ENCODE results near the gene SEC14L1.

SEC14L1 gene

DNA sequence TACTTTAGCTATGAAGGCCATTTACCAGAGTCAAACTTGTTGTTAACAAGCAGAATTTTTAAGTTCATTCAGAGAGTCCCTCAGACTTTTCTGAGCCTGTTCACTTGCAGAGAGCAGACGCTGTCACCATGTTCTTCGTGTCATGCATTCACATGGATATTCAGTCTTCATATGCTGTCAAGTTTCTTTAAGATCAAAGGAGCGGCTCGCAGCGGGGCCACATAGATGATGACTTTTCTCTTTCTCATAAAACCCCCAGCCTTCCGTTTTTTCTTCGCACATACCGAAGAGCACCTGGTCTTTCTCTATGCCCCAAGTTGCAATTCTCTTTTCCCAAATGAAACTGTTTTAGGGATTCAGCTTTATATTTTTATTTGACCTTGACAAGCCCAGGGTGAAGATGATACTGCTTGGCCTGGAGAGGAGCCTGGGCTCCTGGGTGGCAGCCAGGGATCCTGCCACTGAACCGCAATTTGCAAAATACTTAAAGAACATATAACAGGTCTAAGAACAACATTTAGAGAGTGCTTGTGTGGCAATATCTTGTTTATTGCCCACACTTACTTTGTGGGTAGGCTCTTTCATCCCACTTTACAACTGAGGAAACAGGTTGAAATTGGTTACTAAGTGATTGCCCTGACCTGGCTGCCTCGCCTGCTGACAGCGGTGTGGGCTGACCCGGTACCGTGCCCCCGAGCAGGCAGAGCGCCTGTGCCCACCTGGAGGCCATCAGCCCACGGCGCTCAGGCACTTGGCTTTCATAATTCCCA, 22.9 kb downstream of the SEC14L1 start:
- no peak for DNase-seq

DNA sequence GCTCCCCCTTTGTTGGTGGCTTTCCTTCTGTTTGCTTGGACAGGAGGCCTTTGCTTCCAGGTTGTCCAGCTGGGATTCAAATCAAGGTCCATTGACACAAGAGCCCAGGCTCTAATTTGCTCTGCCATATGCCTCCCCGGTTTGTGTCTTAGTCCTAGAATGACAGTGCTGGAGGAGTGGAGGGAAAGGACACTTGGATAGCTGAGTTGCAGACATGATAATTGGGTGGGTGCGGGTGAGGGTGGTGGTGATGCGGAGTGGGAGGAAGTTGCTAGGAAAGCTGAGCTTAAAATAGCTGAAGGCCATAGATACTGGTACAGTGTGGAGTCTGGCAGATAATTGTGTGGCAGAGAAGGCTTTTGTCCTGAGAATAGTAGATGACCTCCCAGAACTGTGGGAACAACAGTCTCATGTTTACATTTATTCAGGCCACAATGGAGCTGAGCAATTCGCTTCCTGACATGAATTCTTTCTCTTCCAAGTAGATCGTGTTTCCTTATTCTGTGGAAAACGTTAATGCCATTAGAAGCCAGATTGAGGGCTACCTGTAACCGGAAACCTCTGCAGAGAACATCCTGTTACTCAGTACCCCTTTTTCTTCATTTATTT, 23.8 kb downstream of the SEC14L1 start:
- DNase-seq = no peak

DNA sequence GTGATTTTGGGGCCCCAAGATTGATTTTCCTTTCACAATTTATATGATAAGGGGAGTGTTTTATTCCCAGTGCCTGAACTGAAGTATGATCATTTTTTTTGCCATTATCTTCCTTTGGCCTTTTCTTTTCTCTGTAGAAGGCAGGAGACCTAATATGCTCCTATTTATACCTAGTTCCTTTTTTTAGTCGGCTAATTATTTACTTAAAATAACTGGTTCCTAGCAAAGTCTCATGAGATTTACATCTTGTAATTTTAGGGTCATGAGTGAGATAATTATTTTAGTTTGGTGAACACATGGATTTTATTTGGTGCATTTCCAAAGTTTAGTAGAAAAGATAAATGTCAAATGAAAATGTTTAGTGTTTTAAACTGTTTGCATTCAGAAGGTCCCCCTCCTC, 24.8 kb downstream of the SEC14L1 start:
- DNase-seq = no peak

DNA sequence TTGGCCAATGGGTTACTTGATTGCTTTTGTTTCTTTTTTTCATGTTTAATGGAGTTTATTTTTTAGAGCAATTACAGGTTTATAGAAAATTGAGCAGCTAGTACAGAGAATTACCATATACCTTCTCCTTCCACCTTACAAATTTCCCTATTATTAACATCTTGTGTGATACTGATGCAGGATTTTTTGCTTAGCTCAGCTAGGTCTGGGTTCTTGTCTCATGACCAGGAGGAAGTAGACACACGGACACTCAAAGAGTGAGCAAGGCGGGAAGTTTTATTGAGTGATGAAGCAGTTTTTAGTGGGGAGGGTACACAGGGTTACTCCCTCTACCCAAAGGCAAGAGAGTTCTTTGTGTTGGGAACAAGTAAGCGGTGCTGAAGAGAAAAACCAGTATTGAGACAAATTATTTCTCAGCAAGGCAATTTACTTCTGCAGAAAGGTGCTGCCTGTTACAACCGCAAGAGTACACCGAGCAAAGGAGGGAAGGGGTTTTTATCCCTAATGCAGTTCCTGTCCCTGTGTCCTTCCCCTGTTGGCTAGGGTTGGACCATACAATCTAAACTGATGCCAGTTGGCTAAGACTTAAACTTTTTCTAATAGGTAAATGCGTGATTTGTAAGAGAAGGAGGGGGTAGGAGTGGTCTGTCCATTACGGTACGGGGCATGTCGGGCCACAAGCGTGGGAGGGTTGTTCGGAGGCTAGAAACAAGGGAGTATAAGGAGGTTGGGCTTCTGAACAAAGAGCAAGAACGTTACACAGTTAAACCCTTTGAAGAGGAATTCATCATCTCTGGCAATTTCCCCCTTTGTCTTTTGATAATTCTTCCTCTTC, 26.9 kb downstream of the SEC14L1 start:
- DNase-seq = no peak

DNA sequence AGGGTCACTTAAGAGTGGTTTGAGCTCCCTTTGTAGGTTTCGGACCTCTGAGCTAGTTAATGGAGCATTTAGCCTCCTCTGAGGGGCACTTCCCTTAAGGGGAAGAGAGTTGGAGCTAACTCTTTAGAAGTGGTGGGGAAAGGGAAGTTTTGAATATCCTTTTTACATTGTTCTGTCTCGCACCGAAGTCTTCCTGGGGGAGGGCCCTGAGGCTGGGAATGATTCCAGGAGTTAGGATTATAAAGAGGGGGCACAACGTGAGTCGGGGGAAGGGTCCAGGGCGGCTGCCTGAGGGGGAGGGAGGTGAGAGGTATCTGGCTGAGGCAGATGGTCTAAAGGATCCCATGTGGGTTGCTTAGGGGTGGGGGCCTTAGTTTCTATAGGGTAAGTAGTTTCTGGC, 32.3 kb downstream of the SEC14L1 start:
- no peak for DNase-seq

DNA sequence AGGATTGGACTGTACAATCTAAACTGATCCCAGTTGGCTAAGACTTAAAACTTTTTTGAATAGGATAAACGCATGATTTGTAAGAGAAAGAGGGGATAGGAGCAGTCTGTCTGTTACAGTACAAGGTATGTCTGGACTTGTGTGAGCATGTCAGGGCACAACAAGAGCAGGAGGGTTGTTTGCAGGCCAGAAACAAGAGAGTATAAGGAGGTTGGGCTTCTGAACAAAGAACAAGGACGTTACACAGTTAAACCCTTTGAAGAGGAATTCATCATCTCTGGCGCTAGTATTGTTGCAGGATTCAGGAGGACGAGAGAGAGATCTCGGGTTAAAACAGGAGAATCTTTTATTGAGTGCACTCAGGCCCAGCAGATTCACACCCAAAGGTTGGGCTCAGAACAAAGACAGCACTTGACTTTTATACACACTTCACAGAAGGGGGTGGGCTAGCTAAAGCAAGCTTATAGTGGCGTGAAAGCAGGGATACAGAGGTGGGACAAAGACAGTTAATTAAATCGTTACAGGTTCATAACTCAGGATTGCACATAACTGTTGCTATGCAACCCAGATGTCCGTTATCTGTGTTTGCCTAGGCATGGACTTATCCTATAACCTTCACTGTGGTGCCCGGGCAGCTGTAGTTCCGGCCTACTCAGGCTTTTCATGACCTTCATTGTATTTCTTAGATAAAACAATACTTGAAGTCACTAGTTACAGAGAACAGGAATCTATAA, 34.3 kb downstream of the SEC14L1 start:
- no peak for DNase-seq

DNA sequence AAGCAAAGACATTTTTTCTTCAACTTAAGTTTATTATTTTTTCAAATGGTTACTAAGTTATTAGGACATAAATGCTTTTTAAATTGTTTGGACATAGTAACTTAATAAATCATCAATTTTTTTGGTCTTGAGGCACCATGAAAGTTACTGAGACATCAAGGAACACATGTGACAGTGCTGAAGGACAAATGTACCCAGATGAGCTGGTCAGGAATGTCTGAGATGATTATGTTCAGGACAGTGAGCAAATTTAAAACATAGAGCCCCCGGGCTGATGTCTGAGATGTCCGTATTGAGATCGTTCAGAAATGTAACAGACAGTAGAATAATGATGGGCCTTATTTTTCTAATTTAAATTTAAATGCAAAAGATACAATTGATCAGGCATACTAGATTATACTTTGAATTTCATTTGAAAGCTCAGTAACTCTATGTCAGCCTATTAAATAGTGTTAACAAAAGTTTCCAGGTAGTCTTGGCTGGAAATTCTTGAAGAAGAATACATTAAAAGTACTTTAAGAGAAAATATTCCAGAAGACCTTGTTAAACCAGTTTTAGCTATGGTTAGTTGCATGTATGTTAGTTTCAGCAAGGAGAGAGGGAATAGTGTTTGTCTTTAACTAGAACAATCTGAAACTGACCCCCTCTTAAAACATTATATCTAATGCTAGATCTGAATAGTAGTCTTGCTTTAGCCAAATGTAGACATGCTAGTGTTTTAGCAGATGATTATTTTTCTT, 36.4 kb downstream of the SEC14L1 start:
- DNase-seq = no peak

DNA sequence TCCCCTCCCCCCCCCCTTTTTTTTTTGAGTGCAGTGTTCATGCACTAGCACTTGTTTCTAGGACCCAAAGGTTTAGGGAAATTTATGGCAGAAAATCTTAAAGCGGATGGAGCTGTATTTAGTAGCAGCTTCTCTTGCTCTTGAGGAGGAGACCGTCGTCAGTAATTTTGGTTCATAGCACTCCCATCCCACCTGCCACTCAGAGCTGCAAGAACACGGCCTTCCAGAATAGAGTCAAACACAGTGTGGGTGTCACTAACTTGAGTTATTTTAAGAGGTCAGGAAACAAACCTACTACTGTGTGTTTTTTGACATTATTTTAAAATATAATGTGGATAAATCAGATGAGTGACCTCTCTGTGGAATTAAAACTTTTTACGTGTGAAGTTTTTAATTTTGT, 37.3 kb downstream of the SEC14L1 start:
- no peak for DNase-seq

DNA sequence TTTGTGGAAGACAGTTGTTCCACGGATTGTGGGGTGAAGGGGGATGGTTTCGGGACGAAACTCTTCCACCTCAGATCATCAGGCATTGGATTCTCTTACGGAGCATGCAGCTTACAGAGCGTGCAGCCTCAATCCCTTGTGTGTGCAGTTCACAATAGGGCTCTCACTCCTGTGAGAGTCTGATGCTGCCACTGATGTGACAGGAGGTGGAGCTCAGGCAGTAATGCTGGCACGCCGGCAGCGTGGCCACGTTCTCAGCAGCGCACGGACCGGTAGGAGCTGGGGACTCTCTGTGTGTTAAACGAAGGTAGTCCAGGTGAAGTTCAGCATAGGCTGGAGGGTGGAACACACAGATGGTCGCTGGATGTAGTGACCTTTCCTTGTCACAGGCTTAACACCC, 37.8 kb downstream of the SEC14L1 start:
- no peak for DNase-seq

DNA sequence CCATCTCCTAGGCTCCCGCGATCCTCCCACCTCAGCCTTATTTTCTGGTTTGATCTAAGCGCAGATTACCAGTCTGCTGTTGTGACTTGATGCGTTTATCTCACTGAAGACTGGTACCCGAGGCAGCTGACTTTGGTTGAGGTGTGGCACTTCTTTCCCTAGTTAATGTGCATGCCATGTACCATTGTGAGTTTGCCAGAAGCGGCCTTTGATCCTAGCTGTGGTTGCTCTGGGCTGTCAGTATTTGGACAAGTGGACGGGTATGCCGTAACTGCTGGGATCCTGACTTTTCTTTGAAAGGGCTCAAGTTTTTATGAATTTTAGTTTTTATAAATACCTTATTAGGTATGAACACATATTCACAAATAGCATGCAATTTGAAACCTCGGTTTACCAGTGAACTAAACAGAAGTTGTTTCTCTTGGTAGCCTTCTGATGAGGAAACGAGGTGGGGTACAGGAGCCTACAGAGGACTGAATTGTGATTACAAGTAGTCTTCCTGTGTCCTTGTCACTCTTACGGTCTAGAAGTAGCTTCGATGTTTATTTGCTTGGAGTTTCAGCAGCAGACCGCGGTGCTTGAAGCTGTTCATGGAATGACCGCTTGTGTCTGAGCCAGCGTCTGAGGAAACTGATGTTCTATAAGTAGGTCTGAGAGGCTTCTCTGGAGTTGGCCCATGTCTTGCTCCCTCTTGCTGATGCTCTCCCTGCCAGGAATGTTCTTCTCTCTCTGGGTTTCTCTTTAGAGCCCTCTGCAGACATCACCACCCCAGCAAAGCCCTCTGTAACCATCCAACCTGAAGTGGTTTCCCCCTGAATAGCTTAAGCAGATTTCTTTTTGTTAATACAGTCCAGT, 40.0 kb downstream of the SEC14L1 start:
- no peak for DNase-seq

DNA sequence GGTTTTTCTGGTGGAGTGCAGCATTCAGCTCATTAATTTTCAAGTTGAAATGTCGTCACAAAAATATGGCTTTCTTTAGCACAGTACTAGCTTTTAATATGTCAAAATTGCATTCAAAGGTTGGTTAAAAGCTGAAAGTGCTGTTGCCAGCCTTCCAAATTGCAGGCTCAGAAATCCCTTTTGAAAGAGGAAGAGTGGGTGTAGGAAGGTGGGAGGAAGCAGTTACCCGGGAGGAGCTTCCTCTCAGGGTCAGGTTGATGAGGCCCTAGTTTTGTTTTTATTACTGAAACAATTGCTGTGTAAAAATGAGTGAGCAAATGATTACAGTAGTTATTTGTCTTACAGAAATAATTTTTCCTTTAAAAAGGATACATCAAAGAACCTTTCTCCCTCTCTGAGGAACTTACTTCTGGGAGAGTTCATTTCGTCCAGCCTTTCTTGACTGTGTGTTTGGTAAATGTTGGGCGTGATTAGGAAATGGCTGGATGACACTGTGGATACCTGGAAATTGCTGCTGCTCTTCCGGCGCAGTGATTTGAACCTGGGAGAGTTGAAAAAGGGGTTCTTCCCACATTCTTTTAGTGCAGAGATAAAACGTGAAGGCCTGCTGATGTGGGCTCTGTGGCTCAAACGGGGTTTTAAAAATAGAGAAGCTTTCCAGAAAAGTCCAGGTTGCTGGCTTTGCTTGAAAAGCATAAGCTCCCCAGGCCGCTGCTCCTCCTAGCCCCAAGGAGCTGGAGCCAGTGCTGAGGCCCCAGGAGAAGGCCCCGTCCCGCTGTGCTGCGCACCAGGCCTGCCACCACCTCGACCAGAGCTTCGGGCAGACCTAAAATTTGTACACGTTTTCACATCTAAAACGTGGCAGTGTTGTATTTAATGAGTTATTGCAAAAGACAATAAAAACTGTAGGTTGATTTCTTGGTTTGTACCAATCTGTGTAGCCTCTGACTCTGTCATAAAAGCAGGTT, 41.7 kb downstream of the SEC14L1 start:
- no peak for DNase-seq

DNA sequence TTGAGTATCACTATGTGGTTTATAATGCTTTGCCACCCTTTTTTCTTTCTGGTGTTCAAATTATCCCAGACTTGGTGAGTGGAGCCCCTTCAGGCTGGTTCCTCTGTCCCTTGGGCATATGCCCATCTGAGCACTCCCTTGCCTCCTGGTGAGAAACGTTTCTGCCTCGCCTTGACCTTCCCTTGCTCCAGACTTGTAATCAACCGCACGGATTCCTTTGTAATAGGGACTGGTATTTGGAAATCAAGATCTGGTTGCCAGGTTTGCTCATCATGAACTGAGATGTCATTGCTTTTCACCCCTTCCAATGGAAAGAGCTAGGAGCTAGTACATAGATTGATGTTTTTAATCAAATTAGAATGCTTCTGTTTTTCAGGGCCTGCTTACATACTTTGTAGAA, 43.7 kb downstream of the SEC14L1 start:
- DNase-seq = no peak

DNA sequence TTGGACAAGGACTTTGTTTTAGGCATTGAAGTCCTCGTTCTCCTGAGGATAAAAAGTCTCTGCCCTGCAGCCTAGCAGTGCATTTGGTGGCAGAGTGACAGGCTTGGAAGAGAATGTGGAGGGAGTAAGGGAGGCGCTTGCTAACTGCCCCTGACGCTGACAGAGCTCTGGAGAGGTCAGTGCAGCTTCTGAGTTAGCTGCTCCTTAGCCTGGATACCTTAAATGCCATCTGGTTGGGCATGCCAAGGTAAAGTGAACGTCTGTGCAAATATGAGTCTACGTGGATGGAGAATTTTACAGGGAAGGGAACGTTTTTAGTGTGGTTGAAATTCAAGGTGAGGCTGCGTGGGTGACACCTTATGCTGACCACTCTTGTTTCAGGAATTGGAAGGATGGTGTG, 44.4 kb downstream of the SEC14L1 start:
- no peak for DNase-seq

DNA sequence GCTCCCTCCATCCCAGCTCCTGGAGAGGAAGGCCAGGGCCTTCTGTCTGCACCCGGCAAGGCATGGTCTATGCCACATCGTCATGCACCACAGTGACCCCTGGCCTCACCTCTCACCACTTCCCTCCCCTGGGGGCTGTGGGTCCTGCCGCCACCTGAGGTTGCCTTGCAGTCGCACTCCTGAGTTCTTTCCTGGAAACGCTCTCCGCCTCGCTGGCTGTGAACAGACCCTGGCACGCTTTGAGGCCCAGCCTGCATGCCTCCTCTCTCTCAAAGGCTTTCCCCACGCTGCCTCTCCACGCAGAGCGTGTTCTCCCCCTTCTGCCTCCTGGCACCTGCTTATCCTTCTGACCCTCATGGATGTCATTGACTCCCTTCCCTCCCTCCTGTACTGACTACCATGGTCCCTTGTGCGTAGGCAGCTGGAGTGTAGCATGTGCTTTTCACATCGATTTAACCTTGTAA, 45.4 kb downstream of the SEC14L1 start:
- peak; percentile 8 for DNase-seq

DNA sequence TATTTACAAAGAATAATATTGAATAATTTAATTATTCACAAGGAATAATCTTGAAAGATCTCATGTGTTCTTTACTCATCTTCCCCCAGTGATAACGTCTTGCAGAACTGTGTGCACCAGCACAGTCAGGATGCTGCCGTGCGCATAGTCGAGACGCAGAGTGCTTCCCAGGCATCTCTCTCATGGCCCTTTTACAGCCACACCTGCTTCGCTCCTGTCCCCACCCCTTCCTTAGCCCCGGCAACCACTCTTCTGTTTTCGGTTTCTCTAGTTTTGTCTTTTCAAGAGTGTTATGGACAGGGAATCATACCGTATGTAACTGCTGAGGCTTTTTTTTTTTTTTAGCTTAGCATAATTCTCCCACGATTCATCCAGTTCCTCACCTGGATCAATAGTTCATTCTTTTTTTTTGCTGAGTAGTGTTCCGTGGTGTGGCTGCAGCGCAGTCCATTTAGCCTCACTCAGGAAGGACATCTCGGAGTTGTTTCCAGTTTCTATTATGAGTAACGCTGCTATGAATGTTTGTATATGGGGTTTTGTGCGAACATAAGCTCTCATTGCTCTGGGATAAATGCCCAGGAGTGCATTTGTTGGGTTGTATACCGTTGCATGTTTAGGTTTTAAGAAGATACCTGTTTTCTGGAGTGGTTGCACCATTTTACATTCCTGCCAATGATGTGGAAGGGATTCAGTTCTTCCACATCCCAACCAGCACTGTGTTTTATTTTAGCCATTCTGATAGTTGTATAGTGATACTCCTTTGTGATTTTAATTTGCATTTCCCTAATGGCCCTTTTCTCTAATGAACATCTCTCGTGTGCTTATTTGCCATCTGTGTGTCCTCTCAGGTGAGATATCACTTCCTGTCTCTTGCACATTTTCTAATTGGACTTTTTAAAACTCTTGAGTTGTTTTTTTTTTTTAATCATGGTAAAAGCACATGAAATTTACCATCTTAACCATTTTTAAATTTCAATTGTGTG, 47.6 kb downstream of the SEC14L1 start:
- no peak for DNase-seq

DNA sequence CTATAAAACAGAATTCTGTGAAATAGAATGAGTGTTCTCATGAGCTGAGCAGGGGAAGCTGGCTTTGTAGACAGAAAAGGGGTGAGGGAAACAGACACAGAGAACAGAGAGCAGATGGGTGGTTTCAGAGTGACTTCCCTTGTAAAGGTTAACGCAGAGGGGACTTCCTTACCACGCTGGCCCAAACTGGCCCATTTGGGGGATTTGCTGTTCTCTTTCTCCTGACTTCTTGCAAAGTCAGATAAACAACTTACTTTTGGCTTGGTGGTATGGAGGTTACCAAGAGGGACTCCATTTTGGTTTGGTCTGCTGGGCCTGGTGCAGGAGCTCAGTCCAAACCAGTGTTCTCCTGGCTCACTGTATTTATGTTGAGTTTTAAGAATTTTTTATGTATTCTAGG, 48.4 kb downstream of the SEC14L1 start:
- no peak for DNase-seq

DNA sequence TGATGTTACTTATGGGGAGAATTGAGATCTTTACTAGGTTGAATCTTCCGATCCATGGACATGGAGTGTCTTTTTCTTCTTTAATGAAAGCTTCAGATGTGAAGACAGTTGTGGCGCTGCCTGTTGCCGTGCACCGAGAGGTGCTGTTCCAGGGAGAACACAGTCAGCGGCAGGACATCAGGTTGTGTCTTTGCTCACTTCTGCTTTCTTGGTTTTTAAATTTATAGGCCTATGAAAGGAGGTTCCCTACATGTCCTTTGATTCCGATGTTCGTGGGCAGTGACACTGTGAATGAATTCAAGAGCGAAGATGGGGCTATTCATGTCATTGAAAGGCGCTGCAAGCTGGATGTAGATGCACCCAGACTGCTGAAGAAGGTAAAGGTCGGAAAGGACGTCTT, 49.8 kb downstream of the SEC14L1 start:
- no peak for DNase-seq

DNA sequence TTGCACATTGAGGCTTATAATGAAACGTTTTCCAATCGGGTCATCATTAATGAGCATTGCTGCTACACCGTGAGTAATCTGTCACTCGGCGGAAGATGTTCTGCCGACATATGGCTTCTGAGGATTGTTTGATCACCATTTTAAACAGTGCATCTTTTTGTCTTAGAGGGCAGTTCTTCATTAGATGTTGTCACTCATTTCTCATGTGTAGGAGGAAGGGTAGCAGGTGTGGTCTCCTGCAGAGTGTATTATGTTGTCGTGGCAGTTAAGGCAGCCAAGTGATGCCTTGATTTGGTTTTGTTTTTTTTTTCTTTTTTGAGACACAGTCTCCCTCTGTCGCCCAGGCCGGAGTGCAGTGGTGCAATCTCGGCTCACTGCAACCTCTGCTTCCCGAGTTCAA, 50.5 kb downstream of the SEC14L1 start:
- DNase-seq = no peak

DNA sequence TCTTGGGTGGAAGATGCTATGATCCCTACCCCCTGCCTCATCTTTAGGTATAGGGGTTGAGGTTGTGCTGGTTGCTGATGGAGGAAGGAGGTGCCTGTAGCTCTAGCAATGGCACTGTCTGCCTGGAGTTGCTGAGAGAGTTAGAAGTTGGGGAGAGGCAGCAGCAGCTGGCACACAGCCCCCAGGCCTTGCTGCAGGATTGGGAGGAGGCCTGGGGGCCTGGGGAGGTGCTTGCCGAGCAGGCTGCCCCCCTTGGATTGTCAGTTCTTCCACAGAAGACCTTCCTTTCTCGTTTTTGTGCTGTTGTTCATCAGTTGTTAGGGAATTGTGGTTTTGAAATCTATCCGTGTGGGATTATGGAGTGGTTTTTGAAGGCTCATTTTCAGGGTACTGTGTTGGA, 52.9 kb downstream of the SEC14L1 start:
- no peak for DNase-seq

All from activated effector memory CD4-positive, alpha-beta T cell treated with Interleukin-2 at 50 U/mL for 16 hours (primary cell).